ENCODE measurements around the gene KLHL8.

Gene KLHL8

DNA sequence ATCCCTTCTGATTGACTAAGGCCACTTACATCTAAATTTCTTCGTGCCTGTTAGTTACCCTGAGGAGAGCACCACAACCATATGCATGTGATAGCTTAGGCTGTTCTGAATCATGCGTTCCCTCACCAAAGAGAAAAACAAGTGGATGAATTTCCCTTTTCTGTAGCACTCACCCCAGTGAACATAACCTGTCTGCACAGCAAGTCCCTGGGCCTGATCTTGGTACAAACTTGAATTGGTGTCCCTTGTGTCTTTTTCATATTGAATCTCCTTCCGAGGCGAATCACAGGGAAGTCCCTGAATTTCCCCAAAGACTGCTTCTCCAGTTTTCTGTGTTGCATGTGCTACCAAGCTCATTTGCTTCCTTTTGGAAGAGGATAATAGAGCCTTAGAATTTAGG lies 100.4 kb downstream of the KLHL8 start:
- no peaks in the 10 kb centered on the region for H3K79me2 ChIP-seq (ENCODE audit: low read length)
- peak overlapping the region; percentile 49 for H3K4me2 ChIP-seq (ENCODE audit: low read length)
- H2AFZ ChIP-seq (ENCODE audit: low read depth, low read length), result no peak overlapping the region
- H3K9me3 ChIP-seq (ENCODE audit: insufficient read depth, low read length), result no peaks in the 10 kb centered on the region
- no peaks in the 10 kb centered on the region for H3K27me3 ChIP-seq (ENCODE audit: low read depth, low read length)
- peaks cover 25% of the 10 kb centered on the region for H3K4me1 ChIP-seq (ENCODE audit: low read length)
- H3K4me3 ChIP-seq (ENCODE audit: low read length), result peak overlapping the region; percentile 3; the same call in 1 of the 2 replicates
- no peak for TF ChIP-seq EZH2phosphoT487 (IDR thresholded peaks at IDR 0.05; ENCODE audit: low read depth)
- TF ChIP-seq, protein P1, sequence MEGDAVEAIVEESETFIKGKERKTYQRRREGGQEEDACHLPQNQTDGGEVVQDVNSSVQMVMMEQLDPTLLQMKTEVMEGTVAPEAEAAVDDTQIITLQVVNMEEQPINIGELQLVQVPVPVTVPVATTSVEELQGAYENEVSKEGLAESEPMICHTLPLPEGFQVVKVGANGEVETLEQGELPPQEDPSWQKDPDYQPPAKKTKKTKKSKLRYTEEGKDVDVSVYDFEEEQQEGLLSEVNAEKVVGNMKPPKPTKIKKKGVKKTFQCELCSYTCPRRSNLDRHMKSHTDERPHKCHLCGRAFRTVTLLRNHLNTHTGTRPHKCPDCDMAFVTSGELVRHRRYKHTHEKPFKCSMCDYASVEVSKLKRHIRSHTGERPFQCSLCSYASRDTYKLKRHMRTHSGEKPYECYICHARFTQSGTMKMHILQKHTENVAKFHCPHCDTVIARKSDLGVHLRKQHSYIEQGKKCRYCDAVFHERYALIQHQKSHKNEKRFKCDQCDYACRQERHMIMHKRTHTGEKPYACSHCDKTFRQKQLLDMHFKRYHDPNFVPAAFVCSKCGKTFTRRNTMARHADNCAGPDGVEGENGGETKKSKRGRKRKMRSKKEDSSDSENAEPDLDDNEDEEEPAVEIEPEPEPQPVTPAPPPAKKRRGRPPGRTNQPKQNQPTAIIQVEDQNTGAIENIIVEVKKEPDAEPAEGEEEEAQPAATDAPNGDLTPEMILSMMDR (IDR thresholded peaks at IDR 0.05; ENCODE audit: low read depth, low read length), result no peak
- H4K20me1 ChIP-seq (ENCODE audit: insufficient read depth, low read length), result no peaks in the 10 kb centered on the region; the same call in 1 of the 2 replicates
- no peak overlapping the region; the same call in 1 of the 2 replicates for H3K9ac ChIP-seq (ENCODE audit: low read length)
- peak overlapping the region; percentile 44 for H3K27ac ChIP-seq (ENCODE audit: low read length)
- H3K36me3 ChIP-seq (replicated peaks; ENCODE audit: low read depth, low read length), result peaks cover 39% of the 10 kb centered on the region

DNA sequence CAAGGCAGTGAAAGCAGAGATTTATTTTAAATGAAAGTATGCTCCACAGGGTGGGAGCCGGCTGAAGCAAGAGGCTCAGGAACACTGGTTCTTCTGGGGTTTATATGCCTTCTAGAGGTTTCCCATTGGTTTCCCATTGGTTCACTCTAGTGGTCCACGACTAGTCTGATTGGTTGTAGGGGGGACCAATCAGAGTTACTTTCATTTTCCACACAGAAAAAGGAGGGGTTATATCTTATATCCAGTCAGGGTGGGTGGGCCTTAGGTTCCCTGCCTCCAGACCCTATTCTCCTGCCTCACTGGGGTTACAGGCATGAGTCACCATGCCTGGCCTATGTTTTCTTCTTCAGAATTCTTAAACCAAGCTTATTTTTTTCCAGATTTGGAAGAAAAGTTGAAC lies 101.6 kb downstream of the KLHL8 start:
- Histone ChIP-seq H2AFZ (ENCODE audit: low read depth, low read length) (no peak overlapping the region), H4K20me1 (ENCODE audit: insufficient read depth, low read length) (no peaks in the 10 kb centered on the region; the same call in 1 of the 2 replicates), H3K4me1 (ENCODE audit: low read length) (peaks cover 25% of the 10 kb centered on the region), H3K9ac (ENCODE audit: low read length) (no peak overlapping the region), H3K79me2 (ENCODE audit: low read length) (no peaks in the 10 kb centered on the region), H3K36me3 (replicated peaks; ENCODE audit: low read depth, low read length) (peaks cover 40% of the 10 kb centered on the region), H3K9me3 (ENCODE audit: insufficient read depth, low read length) (no peaks in the 10 kb centered on the region), H3K27ac (ENCODE audit: low read length) (no peak overlapping the region), H3K4me3 (ENCODE audit: low read length) (no peak overlapping the region), H3K27me3 (ENCODE audit: low read depth, low read length) (no peaks in the 10 kb centered on the region), H3K4me2 (ENCODE audit: low read length) (no peak overlapping the region)
- no peak for TF ChIP-seq EZH2phosphoT487 (IDR thresholded peaks at IDR 0.05; ENCODE audit: low read depth)
- TF ChIP-seq, protein P1 (IDR thresholded peaks at IDR 0.05; ENCODE audit: low read depth, low read length), result no peak

DNA sequence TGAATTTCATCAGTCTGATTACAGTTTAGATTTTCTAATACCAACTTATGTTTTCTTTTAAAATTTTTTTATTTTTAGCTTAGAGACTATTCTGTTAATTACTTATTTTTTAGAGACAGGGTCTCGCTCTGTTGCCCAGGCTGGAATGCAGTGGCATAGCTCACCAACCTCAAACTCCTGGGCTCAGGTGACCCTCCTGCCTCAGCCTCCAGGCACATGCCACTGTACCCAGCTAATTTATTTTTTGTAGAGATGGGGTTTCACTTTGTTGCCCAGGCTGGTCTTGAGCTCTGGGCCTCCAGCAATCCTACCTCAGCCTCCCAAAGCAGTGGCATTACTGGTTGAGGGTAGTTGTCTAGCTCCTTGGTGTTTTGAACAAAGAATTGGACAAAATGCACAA lies 102.0 kb downstream of the KLHL8 start:
- Histone ChIP-seq H3K4me3 (ENCODE audit: low read length) (no peak overlapping the region), H2AFZ (ENCODE audit: low read depth, low read length) (no peak overlapping the region), H3K27ac (ENCODE audit: low read length) (no peak overlapping the region), H3K9me3 (ENCODE audit: insufficient read depth, low read length) (no peaks in the 10 kb centered on the region), H3K79me2 (ENCODE audit: low read length) (no peaks in the 10 kb centered on the region), H3K4me2 (ENCODE audit: low read length) (no peak overlapping the region), H3K27me3 (ENCODE audit: low read depth, low read length) (no peaks in the 10 kb centered on the region), H3K9ac (ENCODE audit: low read length) (no peak overlapping the region), H3K4me1 (ENCODE audit: low read length) (peaks cover 25% of the 10 kb centered on the region), H4K20me1 (ENCODE audit: insufficient read depth, low read length) (no peaks in the 10 kb centered on the region; the same call in 1 of the 2 replicates), H3K36me3 (replicated peaks; ENCODE audit: low read depth, low read length) (peaks cover 40% of the 10 kb centered on the region)
- TF ChIP-seq EZH2phosphoT487 (IDR thresholded peaks at IDR 0.05; ENCODE audit: low read depth), result no peak
- TF ChIP-seq, protein P1 (IDR thresholded peaks at IDR 0.05; ENCODE audit: low read depth, low read length), result no peak

DNA sequence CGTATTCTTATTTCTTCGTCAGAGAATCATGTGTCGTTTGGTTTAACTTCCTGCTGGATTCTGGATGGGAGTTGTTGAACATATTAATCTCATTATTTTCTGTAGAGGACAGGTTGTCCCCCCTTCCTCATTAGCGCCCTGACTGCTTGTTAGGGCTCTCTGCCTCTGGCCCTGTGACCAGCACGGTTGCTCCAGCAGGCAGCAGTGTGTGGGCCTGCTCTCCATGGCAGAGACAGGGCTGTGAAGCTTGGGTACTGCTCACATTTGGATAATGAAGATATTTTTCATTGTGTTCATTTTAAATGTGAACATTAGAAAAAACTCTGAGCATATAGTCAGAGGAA lies 102.7 kb downstream of the KLHL8 start:
- Histone ChIP-seq H3K36me3 (replicated peaks; ENCODE audit: low read depth, low read length) (peaks cover 42% of the 10 kb centered on the region), H3K4me3 (ENCODE audit: low read length) (no peak overlapping the region), H4K20me1 (ENCODE audit: insufficient read depth, low read length) (no peaks in the 10 kb centered on the region; the same call in 1 of the 2 replicates), H3K79me2 (ENCODE audit: low read length) (no peaks in the 10 kb centered on the region), H3K9ac (ENCODE audit: low read length) (no peak overlapping the region), H3K4me2 (ENCODE audit: low read length) (no peak overlapping the region), H3K9me3 (ENCODE audit: insufficient read depth, low read length) (no peaks in the 10 kb centered on the region), H3K27me3 (ENCODE audit: low read depth, low read length) (no peaks in the 10 kb centered on the region), H3K4me1 (ENCODE audit: low read length) (peaks cover 25% of the 10 kb centered on the region), H2AFZ (ENCODE audit: low read depth, low read length) (no peak overlapping the region), H3K27ac (ENCODE audit: low read length) (no peak overlapping the region)
- TF ChIP-seq EZH2phosphoT487 (IDR thresholded peaks at IDR 0.05; ENCODE audit: low read depth), result no peak
- TF ChIP-seq, protein P1 (IDR thresholded peaks at IDR 0.05; ENCODE audit: low read depth, low read length), result no peak

Data from OCI-LY3 (cell line).